ENCODE measurements around the gene RNASE8. TPM values are rescaled to one million over a fixed set of nuclear protein-coding genes. Genes with fewer than 3 reads are reported as not detected.
A peak's percentile ranks its signal among the peaks of the same experiment; 100 is the strongest.

Gene RNASE8
- total and polyA plus RNA-seq, 2 donors = not detected

DNA sequence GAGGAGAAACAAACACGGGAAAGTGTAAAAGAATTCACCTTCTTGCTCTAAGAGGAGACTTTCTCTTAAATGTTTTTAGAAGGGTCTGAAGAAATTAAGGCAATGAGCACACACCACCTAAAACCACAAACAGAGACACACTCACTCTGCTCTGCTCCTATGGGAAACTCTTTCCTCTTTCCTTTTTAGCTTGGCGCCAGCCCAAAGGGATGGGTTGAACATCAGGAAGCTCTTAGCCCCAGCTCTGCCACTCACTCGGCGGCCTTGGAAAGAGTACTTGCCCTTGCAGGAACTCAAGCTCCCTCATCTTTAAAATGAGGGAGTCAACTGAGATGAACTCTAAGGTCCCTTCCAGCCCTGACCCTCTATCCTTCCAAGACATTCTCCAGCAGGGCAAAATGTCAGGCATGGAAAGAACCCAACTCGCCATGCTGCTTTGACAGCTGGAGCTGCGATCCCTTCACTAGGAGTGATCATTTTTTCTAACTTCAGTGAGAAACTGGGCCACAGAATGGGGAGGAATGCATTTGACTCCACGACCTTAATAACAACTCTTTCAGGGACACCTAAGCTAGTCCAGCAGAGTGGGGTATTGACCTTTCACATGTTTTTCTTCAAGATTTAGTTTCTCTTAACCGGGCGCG, 980 bp upstream of the RNASE8 start:
- no peak for DNase-seq (ENCODE audit: low read depth in 6 of 9, low spot score in 9 of 9)
- 95% methylated on average over 10 of the region's 10 CpGs for WGBS

DNA sequence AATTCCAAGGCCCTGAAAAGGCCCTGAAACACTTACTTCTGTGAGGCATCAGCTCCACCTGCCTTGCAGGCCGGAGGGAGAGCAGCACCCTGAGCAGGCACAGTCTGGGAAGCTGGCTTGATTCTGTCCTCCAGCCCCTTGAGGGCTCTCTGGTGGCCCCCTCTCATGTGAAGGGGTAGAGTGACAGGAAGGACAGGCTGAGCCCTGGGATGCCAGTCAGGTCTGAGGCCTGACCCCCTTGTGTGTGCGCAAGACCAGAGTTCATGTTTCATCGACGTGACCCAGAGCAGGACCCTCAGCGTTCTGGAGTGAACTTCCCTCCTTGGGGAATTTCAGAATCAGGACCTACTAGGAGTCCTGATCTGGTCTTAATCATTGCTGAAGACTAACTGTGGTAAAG, 1.3 kb downstream of the RNASE8 start:
- Histone ChIP-seq H3K27me3 (ENCODE audit: control insufficient read depth in 2 of 2, insufficient read depth in 1 of 2, low read length in 1 of 2) (peaks cover 2 to 21% of the 10 kb centered on the region in 2 donors), H3K36me3 (ENCODE audit: control insufficient read depth in 2 of 2, insufficient read depth in 2 of 2, low read length in 1 of 2) (no peaks in the 10 kb centered on the region), H3K27ac (ENCODE audit: low read depth in 1 of 2, low read length in 1 of 2) (no peak overlapping the region), H3K9me3 (ENCODE audit: control insufficient read depth in 2 of 2, insufficient read depth in 1 of 2, low read length in 1 of 2) (no peaks in the 10 kb centered on the region), H3K4me1 (ENCODE audit: control insufficient read depth in 2 of 2, insufficient read depth in 2 of 2, low read length in 2 of 2) (no peaks in the 10 kb centered on the region), H3K4me3 (ENCODE audit: low read length in 2 of 2) (no peak overlapping the region)
- WGBS = 96% methylated on average over 5 of the region's 5 CpGs
- DNase-seq (ENCODE audit: low read depth in 6 of 9, low spot score in 9 of 9) = no peak

More for the DNA sequence above, 980 bp upstream of the RNASE8 start:
- Histone ChIP-seq H3K4me1 (ENCODE audit: control insufficient read depth in 2 of 2, insufficient read depth in 2 of 2, low read length in 2 of 2) (no peaks in the 10 kb centered on the region), H3K4me3 (ENCODE audit: low read length in 2 of 2) (no peak overlapping the region), H3K36me3 (ENCODE audit: control insufficient read depth in 2 of 2, insufficient read depth in 2 of 2, low read length in 1 of 2) (no peaks in the 10 kb centered on the region), H3K27ac (ENCODE audit: low read depth in 1 of 2, low read length in 1 of 2) (no peak overlapping the region), H3K9me3 (ENCODE audit: control insufficient read depth in 2 of 2, insufficient read depth in 1 of 2, low read length in 1 of 2) (no peaks in the 10 kb centered on the region), H3K27me3 (ENCODE audit: control insufficient read depth in 2 of 2, insufficient read depth in 1 of 2, low read length in 1 of 2) (peaks cover 2 to 8% of the 10 kb centered on the region in 2 donors)

DNA sequence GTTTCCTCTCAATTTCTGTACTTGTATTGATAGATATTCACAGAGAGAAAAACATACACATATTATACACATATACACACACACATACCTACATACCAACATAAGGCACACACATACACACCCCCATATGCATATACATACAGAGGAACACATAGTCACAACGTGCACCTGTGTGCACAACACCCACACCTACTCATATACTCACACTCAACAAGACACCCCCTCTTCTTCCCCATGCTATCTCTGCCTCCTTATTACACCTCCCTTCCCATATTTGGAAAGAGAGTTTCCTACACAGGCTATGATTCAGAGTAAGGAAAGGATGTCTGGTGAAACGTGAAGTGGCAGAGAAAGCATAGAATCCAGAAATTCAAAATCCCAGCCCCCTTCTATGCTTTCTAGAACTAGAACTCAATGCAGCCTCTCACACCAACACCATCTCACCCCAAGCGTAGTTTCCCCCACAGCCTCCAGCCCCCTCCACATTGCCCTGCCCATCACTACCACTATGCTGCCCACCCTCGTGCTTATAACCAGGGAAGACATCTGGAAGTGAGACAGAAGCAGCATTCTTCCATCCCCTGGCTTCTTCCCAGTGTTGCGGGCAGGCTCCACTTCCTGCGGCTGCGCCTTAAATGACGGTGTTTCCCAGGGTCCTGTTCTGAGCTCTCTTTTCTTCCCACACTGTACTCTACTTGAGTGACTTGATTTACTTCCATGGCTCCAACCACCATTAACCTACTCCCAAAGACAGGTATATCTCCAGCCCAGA, 2.4 kb downstream of the RNASE8 start:
- Histone ChIP-seq H3K9me3 (ENCODE audit: control insufficient read depth in 2 of 2, insufficient read depth in 1 of 2, low read length in 1 of 2) (no peaks in the 10 kb centered on the region), H3K4me1 (ENCODE audit: control insufficient read depth in 2 of 2, insufficient read depth in 2 of 2, low read length in 2 of 2) (no peaks in the 10 kb centered on the region), H3K4me3 (ENCODE audit: low read length in 2 of 2) (no peak overlapping the region), H3K27me3 (ENCODE audit: control insufficient read depth in 2 of 2, insufficient read depth in 1 of 2, low read length in 1 of 2) (peaks cover 2 to 22% of the 10 kb centered on the region in 2 donors), H3K27ac (ENCODE audit: low read depth in 1 of 2, low read length in 1 of 2) (no peak overlapping the region), H3K36me3 (ENCODE audit: control insufficient read depth in 2 of 2, insufficient read depth in 2 of 2, low read length in 1 of 2) (no peaks in the 10 kb centered on the region)
- DNase-seq (ENCODE audit: low read depth in 6 of 9, low spot score in 9 of 9) = no peak
- 91% methylated on average over 8 of the region's 8 CpGs for WGBS

DNA sequence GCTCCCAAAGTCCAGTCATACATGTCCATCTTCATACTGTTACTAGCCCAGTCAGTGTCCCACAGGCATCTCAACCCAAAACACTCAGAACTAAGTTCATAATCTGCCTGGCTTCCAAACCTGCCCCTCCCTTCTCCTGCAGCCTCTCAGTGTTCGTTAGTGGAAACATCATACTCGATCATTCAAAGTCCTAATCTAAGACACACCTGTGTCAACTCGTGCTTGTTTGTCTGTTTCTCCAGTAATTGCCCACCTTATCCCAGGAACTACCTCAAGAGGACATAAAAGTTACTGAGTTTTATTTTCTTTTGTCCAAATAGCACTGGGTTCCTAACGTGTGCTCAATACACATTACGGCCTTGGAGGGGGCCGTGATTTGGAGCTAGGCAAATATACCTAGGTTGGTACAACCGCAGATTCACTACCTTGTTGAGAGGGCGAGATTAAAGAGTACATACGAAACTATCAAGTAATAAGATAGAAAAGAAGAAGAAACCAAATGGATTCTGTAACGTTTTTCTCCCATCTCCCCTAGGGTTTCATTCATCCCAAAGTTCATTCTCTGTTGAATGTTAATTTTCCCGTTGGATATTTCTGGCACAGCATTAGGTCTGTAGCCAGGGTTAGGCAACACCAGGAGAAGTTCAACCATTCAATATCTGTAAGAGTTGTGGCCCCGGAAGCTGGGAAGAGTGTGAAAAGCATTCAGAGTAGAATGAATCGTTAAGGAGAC, 3.2 kb downstream of the RNASE8 start:
- no peak for DNase-seq (ENCODE audit: low read depth in 6 of 9, low spot score in 9 of 9)
- Histone ChIP-seq H3K27ac (ENCODE audit: low read depth in 1 of 2, low read length in 1 of 2) (no peak overlapping the region), H3K4me3 (ENCODE audit: low read length in 2 of 2) (no peak overlapping the region), H3K9me3 (ENCODE audit: control insufficient read depth in 2 of 2, insufficient read depth in 1 of 2, low read length in 1 of 2) (no peaks in the 10 kb centered on the region), H3K27me3 (ENCODE audit: control insufficient read depth in 2 of 2, insufficient read depth in 1 of 2, low read length in 1 of 2) (peaks cover 3 to 27% of the 10 kb centered on the region in 2 donors), H3K4me1 (ENCODE audit: control insufficient read depth in 2 of 2, insufficient read depth in 2 of 2, low read length in 2 of 2) (no peaks in the 10 kb centered on the region), H3K36me3 (ENCODE audit: control insufficient read depth in 2 of 2, insufficient read depth in 2 of 2, low read length in 1 of 2) (no peaks in the 10 kb centered on the region)
- 93% methylated on average over 13 of the region's 13 CpGs for WGBS

GRCh38 chr14:21061347-21061668, 3.7 kb downstream of the RNASE8 start:
- Histone ChIP-seq H3K4me3 (ENCODE audit: low read length in 2 of 2) (no peak overlapping the region), H3K9me3 (ENCODE audit: control insufficient read depth in 2 of 2, insufficient read depth in 1 of 2, low read length in 1 of 2) (no peaks in the 10 kb centered on the region), H3K36me3 (ENCODE audit: control insufficient read depth in 2 of 2, insufficient read depth in 2 of 2, low read length in 1 of 2) (no peaks in the 10 kb centered on the region), H3K27me3 (ENCODE audit: control insufficient read depth in 2 of 2, insufficient read depth in 1 of 2, low read length in 1 of 2) (peaks cover 6 to 32% of the 10 kb centered on the region in 2 donors), H3K27ac (ENCODE audit: low read depth in 1 of 2, low read length in 1 of 2) (no peak overlapping the region), H3K4me1 (ENCODE audit: control insufficient read depth in 2 of 2, insufficient read depth in 2 of 2, low read length in 2 of 2) (no peaks in the 10 kb centered on the region)
- 93% methylated on average over 3 of the region's 3 CpGs for WGBS
- no peak for DNase-seq (ENCODE audit: low read depth in 6 of 9, low spot score in 9 of 9)

DNA sequence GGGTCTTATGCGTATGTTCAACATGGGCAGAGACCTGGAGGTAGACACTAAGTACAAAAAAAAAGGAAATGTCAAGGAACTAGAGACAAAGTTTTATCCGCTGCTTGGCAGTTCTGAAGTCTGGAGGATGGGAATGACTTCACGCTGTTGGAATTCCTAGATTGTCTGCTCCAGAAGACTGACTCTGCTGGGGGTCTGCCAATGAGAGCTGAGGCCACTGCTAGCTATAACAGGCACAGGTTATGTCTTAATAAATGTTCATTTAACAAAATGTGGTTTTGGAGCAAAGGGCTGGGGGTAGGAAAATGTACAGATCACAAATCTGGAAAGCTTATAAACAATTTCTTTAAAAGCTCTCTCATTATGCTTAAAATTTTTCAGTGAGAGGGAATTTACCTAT, 5.9 kb downstream of the RNASE8 start:
- WGBS = 93% methylated on average over 3 of the region's 3 CpGs
- Histone ChIP-seq H3K4me1 (ENCODE audit: control insufficient read depth in 2 of 2, insufficient read depth in 2 of 2, low read length in 2 of 2) (peaks cover 0 to under 1% of the 10 kb centered on the region in 2 donors), H3K9me3 (ENCODE audit: control insufficient read depth in 2 of 2, insufficient read depth in 1 of 2, low read length in 1 of 2) (no peaks in the 10 kb centered on the region), H3K36me3 (ENCODE audit: control insufficient read depth in 2 of 2, insufficient read depth in 2 of 2, low read length in 1 of 2) (no peaks in the 10 kb centered on the region), H3K27me3 (ENCODE audit: control insufficient read depth in 2 of 2, insufficient read depth in 1 of 2, low read length in 1 of 2) (peaks cover 16 to 52% of the 10 kb centered on the region in 2 donors), H3K4me3 (ENCODE audit: low read length in 2 of 2) (no peak overlapping the region), H3K27ac (ENCODE audit: low read depth in 1 of 2, low read length in 1 of 2) (no peak overlapping the region)
- DNase-seq (ENCODE audit: low read depth in 6 of 9, low spot score in 9 of 9) = no peak

GRCh38 chr14:21066882-21067502, 9.4 kb downstream of the RNASE8 start:
- Histone ChIP-seq H3K9me3 (ENCODE audit: control insufficient read depth in 2 of 2, insufficient read depth in 1 of 2, low read length in 1 of 2) (peaks cover 1 to 6% of the 10 kb centered on the region in 2 donors), H3K27me3 (ENCODE audit: control insufficient read depth in 2 of 2, insufficient read depth in 1 of 2, low read length in 1 of 2) (peaks cover 48 to 78% of the 10 kb centered on the region in 2 donors)
- WGBS = 82% methylated on average over 7 of the region's 7 CpGs

DNA sequence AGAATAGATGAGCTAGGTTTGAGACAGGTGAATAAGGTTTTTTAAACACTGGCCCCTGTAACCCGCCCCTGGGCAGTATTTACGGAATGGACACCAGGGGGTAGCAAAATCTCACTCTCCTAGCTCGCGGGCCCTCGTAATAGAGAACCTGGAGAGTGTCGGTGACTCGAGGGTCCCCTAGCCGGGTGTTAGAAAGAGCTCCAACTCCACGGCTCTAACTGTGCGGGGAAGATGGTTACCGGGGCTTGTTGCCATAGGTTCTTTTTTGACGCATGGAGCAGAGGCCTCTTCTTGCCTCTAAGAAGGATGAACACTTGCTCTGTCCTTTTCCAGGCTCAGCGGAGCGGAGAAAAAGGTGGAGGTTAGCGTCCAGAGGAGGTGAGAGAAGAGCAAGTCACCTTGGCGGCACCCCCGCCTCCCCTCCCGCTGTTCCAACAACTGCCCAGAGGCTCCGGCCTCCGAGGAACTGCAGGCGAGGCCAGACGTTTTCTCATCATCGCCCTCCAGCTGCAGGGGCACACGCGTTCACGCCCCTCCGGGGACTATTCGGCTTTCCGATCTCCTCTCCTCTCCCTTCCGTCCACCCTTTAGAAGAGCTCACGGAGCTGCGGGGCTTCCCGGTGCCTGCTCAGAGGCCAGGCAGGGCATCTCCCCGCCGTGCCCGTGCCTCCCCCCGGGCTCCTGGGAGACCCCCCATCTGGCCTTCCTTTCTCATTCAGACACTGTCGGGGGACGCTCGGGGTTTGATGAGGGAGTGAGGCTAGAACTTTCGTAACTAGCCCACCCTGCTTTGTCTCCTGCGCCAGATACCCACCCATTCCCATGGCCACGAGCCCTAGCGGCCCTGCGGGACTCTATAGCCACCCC, 11.1 kb downstream of the RNASE8 start:
- peak in 3 of 9 donors; percentile 13 to 61 (median 40) for DNase-seq (ENCODE audit: low read depth in 6 of 9, low spot score in 9 of 9)
- H3K4me1 ChIP-seq (ENCODE audit: control insufficient read depth in 2 of 2, insufficient read depth in 2 of 2, low read length in 2 of 2) = peaks cover 15 to 34% of the 10 kb centered on the region in 2 donors
- H3K36me3 ChIP-seq (ENCODE audit: control insufficient read depth in 2 of 2, insufficient read depth in 2 of 2, low read length in 1 of 2) = no peaks in the 10 kb centered on the region
- peaks cover 1 to 6% of the 10 kb centered on the region in 2 donors for H3K9me3 ChIP-seq (ENCODE audit: control insufficient read depth in 2 of 2, insufficient read depth in 1 of 2, low read length in 1 of 2)
- no peak overlapping the region for H3K27ac ChIP-seq (ENCODE audit: low read depth in 1 of 2, low read length in 1 of 2)
- 4% methylated on average over 45 of the region's 45 CpGs for WGBS
- peaks cover 57 to 78% of the 10 kb centered on the region in 2 donors for H3K27me3 ChIP-seq (ENCODE audit: control insufficient read depth in 2 of 2, insufficient read depth in 1 of 2, low read length in 1 of 2)
- H3K4me3 ChIP-seq (ENCODE audit: low read length in 2 of 2) = peak overlapping the region in 1 of 2 donors; percentile 1

More at GRCh38 chr14:21066882-21067502, 9.4 kb downstream of the RNASE8 start:
- Histone ChIP-seq H3K4me1 (ENCODE audit: control insufficient read depth in 2 of 2, insufficient read depth in 2 of 2, low read length in 2 of 2) (peaks cover 15 to 31% of the 10 kb centered on the region in 2 donors), H3K27ac (ENCODE audit: low read depth in 1 of 2, low read length in 1 of 2) (no peak overlapping the region), H3K36me3 (ENCODE audit: control insufficient read depth in 2 of 2, insufficient read depth in 2 of 2, low read length in 1 of 2) (no peaks in the 10 kb centered on the region), H3K4me3 (ENCODE audit: low read length in 2 of 2) (no peak overlapping the region)
- DNase-seq (ENCODE audit: low read depth in 6 of 9, low spot score in 9 of 9) = peak in 1 of 9 donors; percentile 49

Data from thymus (tissue), 11 donors.